Uterus (tissue), 2 donors: Measurements from ENCODE around the gene RNF113A.
"Not testable (repeated sequence)": the region's sequence is repeated elsewhere in the genome, so short reads cannot be mapped to it uniquely, and the experiment has no call there.

ENCODE experiments used
- CTCF ChIP-seq, 4 experiments: fragments of 200-600 bp in 2 of 4; fragments of 450-650 bp in 2 of 4; sonication (generic) in 2 of 4; IDR thresholded peaks; one replicate each; pipeline ENCODE4 v1.5.1; 2016 to 2019; ENCODE audit warnings: antibody characterized with exemption in 4 of 4, mild to moderate bottlenecking in 2 of 4, moderate library complexity in 1 of 4
- POLR2A ChIP-seq, 2 donors: fragments of 450-650 bp; IDR thresholded peaks; one replicate each; pipeline ENCODE4 v1.6.1; 2016; ENCODE audit warnings: antibody characterized with exemption in 2 of 2, mild to moderate bottlenecking in 1 of 2, moderate library complexity in 1 of 2

GRCh38 chrX:119821703-119822102 lies 49.8 kb downstream of the RNF113A start:
- TF ChIP-seq CTCF, POLR2A (IDR thresholded peaks at IDR 0.05): not testable (repeated sequence)
